ENCODE data around the gene MTX1.
"Not testable (repeated sequence)": the region's sequence is repeated elsewhere in the genome, so short reads cannot be mapped to it uniquely, and the experiment has no call there.

MTX1 gene

GRCh38 chr1:155208541-155209311 lies at the start of gene MTX1:
MTX1 (plus strand) TSS chr1:155208695; CDS start chr1:155208805, 110 bp downstream.
- DNase-seq (ENCODE audit: extremely low read depth, low read depth), result peak; percentile 76
- no peak for TF ChIP-seq CTCF (IDR thresholded peaks at IDR 0.05; ENCODE audit: low read depth, low read length)

GRCh38 chr1:155158991-155159390 lies 49.5 kb upstream of the MTX1 start:
- no peak for DNase-seq (ENCODE audit: extremely low read depth, low read depth)

GRCh38 chr1:155160128-155160527 lies 48.4 kb upstream of the MTX1 start:
- no peak for TF ChIP-seq CTCF (IDR thresholded peaks at IDR 0.05; ENCODE audit: low read depth, low read length)
- no peak for DNase-seq (ENCODE audit: extremely low read depth, low read depth)

More at GRCh38 chr1:155158991-155159390, 49.5 kb upstream of the MTX1 start:
- TF ChIP-seq CTCF (IDR thresholded peaks at IDR 0.05; ENCODE audit: low read depth, low read length), result no peak

GRCh38 chr1:155162631-155163030 lies 45.9 kb upstream of the MTX1 start:
- DNase-seq (ENCODE audit: extremely low read depth, low read depth), result not testable (repeated sequence)

- not testable (repeated sequence) for DNase-seq (ENCODE audit: extremely low read depth, low read depth)
Observed at GRCh38 chr1:155163785-155164184, 44.7 kb upstream of the MTX1 start.

GRCh38 chr1:155164625-155165024 lies 43.9 kb upstream of the MTX1 start:
- not testable (repeated sequence) for DNase-seq (ENCODE audit: extremely low read depth, low read depth)

- no peak for DNase-seq (ENCODE audit: extremely low read depth, low read depth)
- TF ChIP-seq CTCF (IDR thresholded peaks at IDR 0.05; ENCODE audit: low read depth, low read length), result no peak
Observed at GRCh38 chr1:155166051-155166470, 42.4 kb upstream of the MTX1 start.

GRCh38 chr1:155166471-155167165 lies 41.9 kb upstream of the MTX1 start:
- no peak for TF ChIP-seq CTCF (IDR thresholded peaks at IDR 0.05; ENCODE audit: low read depth, low read length)
- no peak for DNase-seq (ENCODE audit: extremely low read depth, low read depth)

Data from AG09319 (cell line).